Stimulated activated memory B cell treated with anti-CD40 and anti-IgM and Interleukin-4, amounts not matched to agents 10 μg/mL and 1 μg/mL and 100 μg/mL, for 72 hours (primary cell): Measurements from ENCODE around the gene ARHGAP28.

ENCODE experiments used
- ATAC-seq: fragments of 150-1000 bp; cut with Tn5 transposase; 2 replicates; pipeline ENCODE4 v1.10.0; 2021
- H3K27ac Mint-ChIP-seq: one replicate; pipeline ENCODE4 v1.8.0; 2022; ENCODE audit warnings: mild to moderate bottlenecking, mixed read lengths
- H3K27me3 Mint-ChIP-seq: one replicate; pipeline ENCODE4 v1.8.0; 2022; ENCODE audit warnings: mixed read lengths
- H3K36me3 Mint-ChIP-seq: one replicate; pipeline ENCODE4 v1.8.0; 2022; ENCODE audit warnings: mixed read lengths
- H3K4me1 Mint-ChIP-seq: one replicate; pipeline ENCODE4 v1.8.0; 2022; ENCODE audit warnings: mixed read lengths
- H3K4me3 Mint-ChIP-seq: one replicate; pipeline ENCODE4 v1.8.0; 2022; ENCODE audit warnings: mild to moderate bottlenecking, moderate library complexity, mixed read lengths
- H3K9me3 Mint-ChIP-seq: one replicate; pipeline ENCODE4 v1.8.0; 2022; ENCODE audit warnings: mixed read lengths

ARHGAP28 gene

DNA sequence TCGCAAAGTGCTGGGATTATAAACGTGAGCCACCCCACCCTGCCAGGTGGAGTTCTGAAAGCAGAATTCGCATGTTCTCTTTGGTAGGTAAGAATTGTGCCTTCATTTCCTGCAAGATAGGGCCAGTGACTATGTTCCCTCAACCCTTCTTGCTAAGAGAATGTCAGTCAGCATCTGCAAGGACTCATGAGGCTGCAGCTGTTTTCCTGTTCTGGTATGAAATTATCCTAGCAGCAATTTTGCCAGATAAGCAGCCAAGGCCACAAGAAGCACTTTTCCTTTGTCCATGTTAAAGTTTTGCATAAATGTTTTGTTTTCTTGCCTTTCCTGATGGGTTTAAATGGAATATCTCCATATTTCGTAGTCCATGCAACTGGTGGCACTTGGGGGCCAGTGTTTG lies 6.8 kb upstream of the ARHGAP28 start:
- H3K4me3 Mint-ChIP-seq: no peak overlapping the region
- H3K36me3 Mint-ChIP-seq: no peaks in the 10 kb centered on the region

DNA sequence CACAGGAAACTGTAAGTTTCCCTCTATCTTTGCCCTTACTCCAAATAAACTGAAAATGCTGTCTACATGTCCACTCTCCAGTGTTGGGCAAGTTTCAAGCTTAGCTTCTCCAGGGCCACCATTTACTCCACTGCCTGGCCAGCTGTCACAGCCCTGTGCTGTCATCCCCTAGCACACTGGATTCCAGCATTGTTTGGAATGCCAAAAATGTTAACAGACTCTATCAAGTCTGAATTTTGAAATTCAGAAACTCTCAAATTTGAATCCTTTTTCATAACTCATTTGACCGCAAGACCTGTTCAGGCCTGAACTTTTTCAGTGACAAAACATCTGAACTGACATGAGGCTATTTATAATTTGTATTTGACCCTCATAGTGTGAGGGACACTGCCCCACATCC lies 5.2 kb upstream of the ARHGAP28 start:
- peaks cover 5% of the 10 kb centered on the region for H3K4me1 Mint-ChIP-seq
- ATAC-seq: no peak
- no peaks in the 10 kb centered on the region for H3K36me3 Mint-ChIP-seq
- no peak overlapping the region for H3K4me3 Mint-ChIP-seq
- H3K9me3 Mint-ChIP-seq: no peaks in the 10 kb centered on the region
- H3K27me3 Mint-ChIP-seq: peaks cover 13% of the 10 kb centered on the region
- H3K27ac Mint-ChIP-seq: no peak overlapping the region

More for the DNA sequence above, 6.8 kb upstream of the ARHGAP28 start:
- H3K4me1 Mint-ChIP-seq: no peaks in the 10 kb centered on the region
- H3K9me3 Mint-ChIP-seq: no peaks in the 10 kb centered on the region
- H3K27ac Mint-ChIP-seq: no peak overlapping the region
- no peak for ATAC-seq
- no peaks in the 10 kb centered on the region for H3K27me3 Mint-ChIP-seq

DNA sequence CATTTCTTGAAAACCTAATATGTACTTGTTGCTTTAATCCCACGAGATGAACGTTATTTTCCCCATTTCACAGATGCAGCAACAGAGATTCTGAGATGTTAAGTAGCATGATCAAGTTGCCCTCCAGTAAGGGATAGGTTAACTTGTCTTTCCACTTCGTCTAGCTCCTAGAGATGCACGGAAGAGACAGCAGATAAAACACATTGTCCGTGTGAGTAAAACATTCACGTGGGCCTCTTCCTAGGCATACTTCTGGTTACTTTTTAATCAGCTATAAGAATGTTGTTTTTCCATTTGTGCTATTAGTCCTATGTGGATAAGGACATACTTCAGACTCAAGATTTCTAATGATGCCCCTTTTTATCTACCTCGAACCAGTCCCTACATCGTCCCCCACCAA lies 1.2 kb upstream of the ARHGAP28 start:
- ATAC-seq: no peak
- Mint-ChIP-seq H3K4me3 (no peak overlapping the region), H3K27me3 (peaks cover 15% of the 10 kb centered on the region), H3K36me3 (no peaks in the 10 kb centered on the region), H3K27ac (no peak overlapping the region), H3K9me3 (no peaks in the 10 kb centered on the region), H3K4me1 (peaks cover 5% of the 10 kb centered on the region)

DNA sequence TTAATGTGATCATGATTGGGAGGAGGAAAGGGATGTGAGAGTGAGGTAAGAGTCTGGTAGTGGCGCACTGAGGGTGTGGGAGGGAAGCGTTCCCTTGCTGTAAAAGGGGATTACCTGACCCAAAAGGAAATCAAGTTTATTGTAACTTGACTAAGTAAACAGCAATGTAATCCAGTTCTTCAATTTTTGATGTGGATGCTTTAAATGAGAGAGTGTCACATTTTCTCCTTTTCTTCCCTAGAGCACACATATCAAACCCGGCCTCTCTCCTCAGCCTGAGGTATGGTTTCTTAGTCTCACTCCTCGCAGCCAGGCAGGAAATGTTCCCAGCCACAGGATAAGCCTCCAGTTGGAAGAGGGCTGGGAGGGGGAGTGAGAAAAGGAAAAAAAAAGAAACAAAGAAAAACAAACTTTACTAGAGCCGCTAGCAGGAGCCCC lies 688 bp upstream of the ARHGAP28 start:
- Mint-ChIP-seq H3K9me3 (no peaks in the 10 kb centered on the region), H3K4me3 (peak overlapping the region; percentile 27), H3K27me3 (peaks cover 15% of the 10 kb centered on the region), H3K27ac (no peak overlapping the region), H3K4me1 (peaks cover 5% of the 10 kb centered on the region), H3K36me3 (no peaks in the 10 kb centered on the region)
- no peak for ATAC-seq

DNA sequence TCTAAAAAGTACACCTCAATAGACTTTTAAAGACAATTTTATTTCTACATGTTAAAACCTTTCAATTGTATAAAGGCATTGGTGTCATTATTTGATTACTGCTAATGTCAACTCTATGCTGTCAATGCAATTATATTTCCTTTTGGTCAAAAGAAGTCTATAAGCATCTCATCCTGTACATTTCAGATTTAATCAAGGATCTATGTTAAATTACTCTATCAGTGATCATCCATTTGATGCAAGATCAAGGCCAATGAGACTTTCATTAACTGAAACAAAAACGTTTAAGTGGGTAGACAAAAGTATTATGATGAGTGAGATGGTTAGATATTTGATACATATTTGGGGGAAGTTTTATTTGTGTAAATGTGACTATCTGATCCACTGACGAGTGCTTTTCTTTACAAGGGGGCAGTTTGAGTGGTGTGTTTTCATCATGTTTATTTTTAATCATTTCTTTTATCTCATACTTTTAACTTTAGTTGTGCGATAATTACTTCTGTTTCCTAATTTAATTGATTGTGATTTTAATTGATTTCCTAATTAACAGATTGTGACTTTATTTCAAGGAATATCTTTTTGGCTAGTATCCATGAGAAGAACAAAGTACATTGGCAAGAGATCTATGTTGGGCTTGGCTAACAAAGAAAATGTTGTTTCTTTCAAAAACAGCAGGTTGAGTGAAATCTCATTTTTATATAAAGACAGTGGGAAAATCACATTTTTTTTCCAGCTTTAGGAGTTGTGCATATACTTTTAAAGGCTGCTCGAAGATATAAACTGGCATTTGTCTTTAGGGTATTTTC lies 1.1 kb downstream of the ARHGAP28 start:
- H3K4me3 Mint-ChIP-seq: no peak overlapping the region
- no peak for ATAC-seq
- peaks cover 5% of the 10 kb centered on the region for H3K4me1 Mint-ChIP-seq
- H3K27me3 Mint-ChIP-seq: peaks cover 15% of the 10 kb centered on the region
- no peaks in the 10 kb centered on the region for H3K9me3 Mint-ChIP-seq
- no peaks in the 10 kb centered on the region for H3K36me3 Mint-ChIP-seq
- H3K27ac Mint-ChIP-seq: no peak overlapping the region

DNA sequence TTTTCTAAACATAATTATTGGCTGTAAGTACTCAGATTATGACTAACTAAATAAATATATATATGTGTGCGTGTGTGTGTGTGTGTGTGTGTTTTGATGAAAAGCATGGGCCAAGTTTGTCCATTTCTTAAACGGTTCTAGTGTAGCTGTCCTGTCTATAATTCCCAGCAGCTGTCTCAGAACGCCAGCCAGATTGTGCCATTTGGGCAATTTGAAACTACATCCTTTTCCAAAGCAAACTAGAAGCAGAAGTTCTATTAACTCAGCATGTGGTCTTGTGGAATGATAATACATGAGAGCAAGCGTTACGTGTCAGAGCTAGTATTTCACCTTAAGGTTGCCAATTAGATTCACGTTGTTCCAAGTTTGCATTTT lies 1.7 kb downstream of the ARHGAP28 start:
- no peaks in the 10 kb centered on the region for H3K9me3 Mint-ChIP-seq
- H3K36me3 Mint-ChIP-seq: no peaks in the 10 kb centered on the region
- no peak overlapping the region for H3K4me3 Mint-ChIP-seq
- no peak overlapping the region for H3K27ac Mint-ChIP-seq
- peaks cover 15% of the 10 kb centered on the region for H3K27me3 Mint-ChIP-seq
- no peak for ATAC-seq
- H3K4me1 Mint-ChIP-seq: peaks cover 5% of the 10 kb centered on the region

DNA sequence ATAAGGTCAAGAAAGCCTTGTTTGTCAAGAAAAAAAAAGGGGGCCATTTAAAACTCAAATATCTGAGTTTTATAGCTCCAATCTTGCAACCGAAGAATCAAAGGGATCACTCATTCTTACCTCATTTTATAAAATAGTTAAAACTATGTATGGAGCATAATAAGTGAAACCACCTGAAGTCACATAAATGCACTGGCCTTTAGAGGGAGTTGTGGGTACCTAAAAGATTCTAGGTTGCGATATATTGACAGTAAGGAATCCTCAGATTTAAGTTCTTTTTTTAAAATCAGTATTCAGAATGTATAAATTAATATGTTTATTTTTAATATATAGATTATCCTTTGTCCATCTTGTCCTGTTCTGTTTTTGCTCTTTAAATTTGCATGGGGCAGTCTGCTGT lies 3.4 kb downstream of the ARHGAP28 start:
- Mint-ChIP-seq H3K4me1 (peaks cover 5% of the 10 kb centered on the region), H3K36me3 (no peaks in the 10 kb centered on the region), H3K9me3 (no peaks in the 10 kb centered on the region), H3K27me3 (peaks cover 15% of the 10 kb centered on the region), H3K4me3 (no peak overlapping the region), H3K27ac (no peak overlapping the region)
- ATAC-seq: no peak

DNA sequence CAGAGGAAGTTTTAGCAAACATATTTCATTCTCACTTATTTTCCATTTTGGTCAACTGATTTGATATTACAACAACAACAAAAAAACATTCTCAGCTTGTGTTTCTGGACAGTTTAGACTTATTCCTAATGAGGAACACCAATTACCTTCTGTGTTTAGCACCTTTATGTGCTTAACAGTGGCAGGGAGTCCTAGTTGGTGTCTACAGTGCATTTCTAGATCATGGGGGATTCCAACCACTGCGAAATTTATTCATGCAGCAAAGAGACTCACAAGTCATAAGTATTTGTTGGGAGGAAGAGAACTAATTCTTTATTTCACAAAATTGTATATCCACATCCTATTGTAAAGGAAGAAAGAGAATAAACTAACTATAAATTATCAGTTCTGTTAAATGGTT lies 4.2 kb downstream of the ARHGAP28 start:
- peaks cover 5% of the 10 kb centered on the region for H3K4me1 Mint-ChIP-seq
- no peaks in the 10 kb centered on the region for H3K9me3 Mint-ChIP-seq
- no peaks in the 10 kb centered on the region for H3K36me3 Mint-ChIP-seq
- no peak for ATAC-seq
- H3K4me3 Mint-ChIP-seq: no peak overlapping the region
- no peak overlapping the region for H3K27ac Mint-ChIP-seq
- peaks cover 8% of the 10 kb centered on the region for H3K27me3 Mint-ChIP-seq

- H3K9me3 Mint-ChIP-seq: no peaks in the 10 kb centered on the region
Measured at GRCh38 chr18:6734726-6735430, 5.4 kb downstream of the ARHGAP28 start.

DNA sequence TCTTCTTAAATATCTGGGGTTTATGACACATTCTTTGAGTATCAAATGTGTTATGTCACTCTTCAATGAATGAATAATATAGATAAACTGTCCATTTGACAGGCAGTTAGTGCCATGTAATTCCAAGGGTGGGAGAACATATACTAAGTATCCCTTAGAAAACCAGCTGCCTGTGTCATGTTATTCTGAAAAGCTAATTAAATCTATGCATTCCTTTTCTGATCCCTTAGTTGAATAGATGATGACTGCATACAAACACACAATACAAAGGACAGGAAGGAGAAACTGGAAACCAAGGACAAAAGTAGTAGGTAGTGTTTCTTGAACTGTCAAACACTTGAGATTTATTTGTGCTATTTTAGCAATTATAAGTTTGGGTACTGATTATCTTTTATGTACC lies 8.3 kb downstream of the ARHGAP28 start:
- H3K4me3 Mint-ChIP-seq: no peak overlapping the region
- H3K27me3 Mint-ChIP-seq: no peaks in the 10 kb centered on the region
- H3K27ac Mint-ChIP-seq: no peak overlapping the region
- ATAC-seq: no peak
- H3K4me1 Mint-ChIP-seq: no peaks in the 10 kb centered on the region
- H3K36me3 Mint-ChIP-seq: no peaks in the 10 kb centered on the region
- H3K9me3 Mint-ChIP-seq: no peaks in the 10 kb centered on the region

More at GRCh38 chr18:6734726-6735430, 5.4 kb downstream of the ARHGAP28 start:
- Mint-ChIP-seq H3K4me1 (no peaks in the 10 kb centered on the region), H3K36me3 (no peaks in the 10 kb centered on the region), H3K27ac (no peak overlapping the region), H3K27me3 (no peaks in the 10 kb centered on the region), H3K4me3 (no peak overlapping the region)
- ATAC-seq: no peak

DNA sequence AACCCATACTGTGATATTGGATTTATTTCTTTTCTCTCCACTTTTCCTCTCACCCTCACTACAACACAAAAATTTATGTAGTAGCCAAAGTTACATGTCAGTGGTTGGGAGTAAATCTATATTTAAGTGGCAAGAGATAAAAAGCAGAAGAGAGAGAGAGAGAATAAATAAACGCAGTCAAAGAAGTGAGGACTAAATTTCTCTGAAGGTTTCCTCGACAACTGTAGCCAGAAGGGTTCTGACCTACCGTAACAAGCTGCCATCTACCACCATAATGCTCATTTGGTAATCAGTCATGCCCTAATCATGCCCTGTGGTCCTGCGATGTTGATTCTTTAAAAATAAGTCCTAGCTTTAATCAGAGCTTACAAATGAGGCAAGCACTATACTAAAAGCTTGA lies 9.1 kb downstream of the ARHGAP28 start:
- Mint-ChIP-seq H3K27me3 (no peaks in the 10 kb centered on the region), H3K27ac (no peak overlapping the region), H3K36me3 (no peaks in the 10 kb centered on the region), H3K4me1 (no peaks in the 10 kb centered on the region), H3K4me3 (no peak overlapping the region), H3K9me3 (no peaks in the 10 kb centered on the region)
- no peak for ATAC-seq

DNA sequence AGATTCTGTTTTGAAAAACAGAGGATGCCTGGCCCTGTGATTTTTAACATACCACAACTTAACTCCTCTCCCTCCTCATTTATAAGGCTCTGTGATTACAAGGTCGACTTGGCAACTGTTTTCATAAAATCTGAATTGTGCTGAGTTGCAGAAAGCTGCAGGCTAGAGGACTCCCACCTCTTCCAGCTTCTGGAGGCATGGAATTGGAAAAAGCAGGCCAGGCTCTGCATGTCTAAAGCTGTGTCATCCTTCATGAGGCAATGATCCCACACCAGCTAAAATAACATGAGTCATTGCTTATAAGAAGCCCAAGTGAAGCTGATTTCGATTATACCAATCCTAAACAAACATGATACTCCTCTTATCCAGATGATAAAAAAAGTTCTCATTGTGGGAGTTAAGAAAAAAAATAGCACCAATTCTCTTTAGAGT lies 11.7 kb downstream of the ARHGAP28 start:
- no peaks in the 10 kb centered on the region for H3K27me3 Mint-ChIP-seq
- H3K27ac Mint-ChIP-seq: no peak overlapping the region
- H3K4me1 Mint-ChIP-seq: no peaks in the 10 kb centered on the region
- no peak for ATAC-seq
- no peaks in the 10 kb centered on the region for H3K9me3 Mint-ChIP-seq
- H3K36me3 Mint-ChIP-seq: no peaks in the 10 kb centered on the region
- H3K4me3 Mint-ChIP-seq: no peak overlapping the region

DNA sequence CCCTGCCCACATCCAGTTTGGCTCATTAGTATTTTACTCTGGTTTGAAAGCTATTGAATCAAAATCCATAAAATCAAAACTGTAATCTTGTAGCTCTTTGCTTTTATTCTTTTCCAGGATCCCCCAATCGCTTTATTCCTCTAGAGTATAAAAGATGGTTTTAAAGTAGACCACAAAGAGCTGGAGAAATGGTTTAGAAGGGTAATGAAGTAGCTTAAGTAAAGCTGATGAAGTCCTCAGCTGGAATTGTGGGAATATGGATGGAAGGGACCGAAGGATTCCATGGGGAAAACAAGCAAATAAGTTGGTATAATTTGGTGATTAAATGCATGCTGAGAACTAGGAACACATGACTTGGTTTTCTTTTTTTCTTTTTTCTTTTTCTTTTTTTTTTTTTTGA lies 12.3 kb downstream of the ARHGAP28 start:
- no peaks in the 10 kb centered on the region for H3K4me1 Mint-ChIP-seq
- H3K27ac Mint-ChIP-seq: no peak overlapping the region
- H3K27me3 Mint-ChIP-seq: no peaks in the 10 kb centered on the region
- ATAC-seq: no peak
- no peaks in the 10 kb centered on the region for H3K36me3 Mint-ChIP-seq
- no peaks in the 10 kb centered on the region for H3K9me3 Mint-ChIP-seq
- no peak overlapping the region for H3K4me3 Mint-ChIP-seq

GRCh38 chr18:6743999-6744398 lies 14.5 kb downstream of the ARHGAP28 start:
- H3K9me3 Mint-ChIP-seq: peaks cover 3% of the 10 kb centered on the region
- no peaks in the 10 kb centered on the region for H3K36me3 Mint-ChIP-seq
- H3K4me3 Mint-ChIP-seq: no peak overlapping the region
- H3K27ac Mint-ChIP-seq: no peak overlapping the region
- H3K27me3 Mint-ChIP-seq: no peaks in the 10 kb centered on the region
- no peak for ATAC-seq
- H3K4me1 Mint-ChIP-seq: no peaks in the 10 kb centered on the region

DNA sequence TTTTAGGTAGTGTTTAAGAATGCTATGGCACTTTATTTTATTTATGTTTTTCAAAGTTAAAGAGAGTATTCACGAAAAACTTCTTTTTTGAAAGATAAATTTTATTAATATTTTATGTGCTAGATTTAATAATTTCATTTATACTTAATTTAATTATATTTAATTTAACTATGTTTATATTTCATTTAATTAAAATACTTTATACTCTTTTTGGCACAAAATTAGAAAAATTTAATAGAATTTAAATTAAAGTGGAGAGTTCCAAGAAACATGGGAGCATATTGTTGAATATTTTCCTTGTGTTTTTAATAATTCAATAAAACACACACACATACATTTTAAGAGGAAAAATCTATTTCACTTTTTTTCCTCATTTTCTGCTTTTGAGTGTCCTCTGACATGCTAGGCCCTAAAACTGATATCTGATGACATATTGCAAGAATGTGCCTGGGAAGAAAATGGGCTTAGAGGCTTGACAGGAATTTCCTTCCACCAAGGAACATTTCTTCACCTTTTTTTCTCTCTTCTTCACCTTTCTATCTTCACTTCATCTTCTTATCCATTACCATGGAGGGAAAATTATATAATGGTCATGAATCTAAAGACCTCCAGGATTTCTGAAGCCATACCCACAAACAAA lies 15.4 kb downstream of the ARHGAP28 start:
- Mint-ChIP-seq H3K4me1 (no peaks in the 10 kb centered on the region), H3K27ac (no peak overlapping the region), H3K4me3 (no peak overlapping the region), H3K36me3 (no peaks in the 10 kb centered on the region), H3K9me3 (peaks cover 3% of the 10 kb centered on the region), H3K27me3 (no peaks in the 10 kb centered on the region)
- ATAC-seq: no peak
